GM12878 (cell line): Measurements from ENCODE around the gene SLC25A17. TPM values are rescaled to one million over a fixed set of nuclear protein-coding genes. Genes with fewer than 3 reads are reported as not detected.

ENCODE experiments used
- ATAC-seq: fragments of 200-7000 bp; cut with Tn5 transposase; 3 replicates; pipeline ENCODE4 v1.9.1; 2020; ENCODE audit warnings: mild to moderate bottlenecking, moderate library complexity
- BruUV-seq: library from RNA; stranded (reverse); fragments of 400-500 nt; replicated peaks from 2 replicates; lab custom pipeline; 2021; lab: Mats Ljungman, UMichigan
- CTCF ChIA-PET: fragments of 300-600 bp; sonication (Branson Sonifier 250); formaldehyde crosslinking; extraction: SDS; loops from one replicate; lab custom pipeline; 2021; ENCODE audit warnings: inconsistent platforms; lab: Yijun Ruan, JAX
- POLR2A ChIA-PET: fragments of 350-600 bp; formaldehyde crosslinking; extraction: SDS; loops from one replicate; lab custom pipeline; 2021; ENCODE audit warnings: inconsistent platforms; lab: Charles Lee
- RAD21 ChIA-PET: fragments of 300-600 bp; sonication (Branson Sonifier 250); formaldehyde crosslinking; loops from one replicate; lab custom pipeline; 2023; ENCODE audit warnings: antibody characterized with exemption; ENCODE audit not compliant: unreplicated experiment; lab: Charles Lee
- SMC1A ChIA-PET: fragments of 300-600 bp; sonication (Branson Sonifier 250); formaldehyde crosslinking; loops from one replicate; lab custom pipeline; 2023; ENCODE audit not compliant: unreplicated experiment, uncharacterized antibody; lab: Charles Lee
- DNase-seq: peaks from one replicate; pipeline ENCODE4 v3.0.0-alpha.2; 2011; ENCODE audit warnings: low read depth, low spot score
- FAIRE-seq: peaks from 3 replicates; lab custom pipeline; 2011; peaks lifted over from hg19 to GRCh38; lab: Jason Lieb, UNC
- H2AFZ ChIP-seq: 2 replicates; pipeline ENCODE4 v1.6.0; 2011; ENCODE audit warnings: low read depth, low read length, control low read depth; ENCODE audit not compliant: control insufficient read depth
- H3K27ac ChIP-seq: 2 replicates; pipeline ENCODE4 v1.5.1; 2011; ENCODE audit warnings: control low read depth; ENCODE audit not compliant: control insufficient read depth, insufficient read depth
- H3K27me3 ChIP-seq, 2 experiments: replicated peaks in 1 of 2; 2 replicates each; pipeline versions ENCODE4 v1.6.0 to v1.6.1; 2011; ENCODE audit warnings: low read length in 1 of 2; ENCODE audit not compliant: control insufficient read depth in 2 of 2, insufficient read depth in 2 of 2
- H3K36me3 ChIP-seq, 2 experiments: 2 replicates each; pipeline ENCODE4 v1.5.1; 2011; ENCODE audit warnings: low read length in 1 of 2; ENCODE audit not compliant: control insufficient read depth in 2 of 2, insufficient read depth in 2 of 2
- H3K4me1 ChIP-seq: 2 replicates; pipeline ENCODE4 v1.6.1; 2011; ENCODE audit warnings: mild to moderate bottlenecking, low read length, moderate library complexity, mixed read lengths; ENCODE audit not compliant: control insufficient read depth, insufficient read depth
- H3K4me2 ChIP-seq: 2 replicates; pipeline ENCODE4 v1.6.0; 2011; ENCODE audit warnings: control low read depth; ENCODE audit not compliant: control insufficient read depth, insufficient read depth
- H3K4me3 ChIP-seq: fragments of 200-600 bp; sonication (generic); 2 replicates; pipeline ENCODE4 v1.5.1; 2016
- H3K79me2 ChIP-seq: 2 replicates; pipeline ENCODE4 v1.6.0; 2011; ENCODE audit warnings: low read length; ENCODE audit not compliant: control insufficient read depth, insufficient read depth
- H3K9ac ChIP-seq: 2 replicates; pipeline ENCODE4 v1.8.0; 2011; ENCODE audit warnings: low read length, control low read depth, mixed read lengths; ENCODE audit not compliant: control insufficient read depth, insufficient read depth
- H3K9me3 ChIP-seq: replicated peaks from 3 replicates; pipeline ENCODE4 v1.5.1; 2011; ENCODE audit warnings: mild to moderate bottlenecking, low read length; ENCODE audit not compliant: control insufficient read depth, insufficient read depth
- H4K20me1 ChIP-seq: 2 replicates; pipeline ENCODE4 v1.6.0; 2011; ENCODE audit not compliant: control insufficient read depth, insufficient read depth
- BCL11A ChIP-seq: IDR thresholded peaks from 2 replicates; pipeline ENCODE4 v1.6.1; 2011; ENCODE audit warnings: low read depth, low read length
- CBFB ChIP-seq: IDR thresholded peaks from 2 replicates; pipeline ENCODE4 v1.6.1; 2016; ENCODE audit warnings: antibody characterized with exemption, low read depth
- CHD2 ChIP-seq: IDR thresholded peaks from 2 replicates; pipeline ENCODE4 v1.6.1; 2011; ENCODE audit warnings: low read depth, low read length, improper control_type of control experiment, borderline replicate concordance
- CREM ChIP-seq: IDR thresholded peaks from 2 replicates; pipeline ENCODE4 v1.6.1; 2014; ENCODE audit warnings: antibody characterized with exemption, low read depth
- DPF2 ChIP-seq: fragments of 450-650 bp; IDR thresholded peaks from 2 replicates; pipeline ENCODE4 v1.6.1; 2017; ENCODE audit warnings: mild to moderate bottlenecking
- E2F4 ChIP-seq: IDR thresholded peaks from 2 replicates; pipeline ENCODE4 v1.6.1; 2012; ENCODE audit warnings: low read depth, low read length, improper control_type of control experiment
- ESRRA ChIP-seq: IDR thresholded peaks from 2 replicates; pipeline ENCODE4 v1.6.1; 2012; ENCODE audit warnings: mild to moderate bottlenecking, low read length, improper control_type of control experiment
- IRF5 ChIP-seq: fragments of 450-650 bp; IDR thresholded peaks from 2 replicates; pipeline ENCODE4 v1.6.1; 2017; ENCODE audit warnings: borderline replicate concordance
- JUNB ChIP-seq: IDR thresholded peaks from 2 replicates; pipeline ENCODE4 v1.6.1; 2016; ENCODE audit warnings: antibody characterized with exemption, mild to moderate bottlenecking
- MEF2A ChIP-seq: IDR thresholded peaks from 2 replicates; pipeline ENCODE4 v1.6.1; 2011; ENCODE audit warnings: low read depth, mild to moderate bottlenecking, low read length, moderate library complexity; ENCODE audit not compliant: insufficient read depth
- MTA2 ChIP-seq: fragments of 450-650 bp; IDR thresholded peaks from 2 replicates; pipeline ENCODE4 v1.6.1; 2016; ENCODE audit warnings: low read depth, mild to moderate bottlenecking, moderate library complexity
- NFIC ChIP-seq: IDR thresholded peaks from 2 replicates; pipeline ENCODE4 v1.6.1; 2012; ENCODE audit warnings: low read depth, mild to moderate bottlenecking, inconsistent platforms, low read length, moderate library complexity
- POU2F2 ChIP-seq: IDR thresholded peaks from 3 replicates; pipeline ENCODE4 v1.6.1; 2011; ENCODE audit warnings: low read depth, mild to moderate bottlenecking, low read length, borderline replicate concordance
- REST ChIP-seq: IDR thresholded peaks from 2 replicates; pipeline ENCODE4 v1.6.1; 2012; ENCODE audit warnings: mild to moderate bottlenecking, low read depth, low read length
- SIN3A ChIP-seq: IDR thresholded peaks from 2 replicates; pipeline ENCODE4 v1.6.1; 2012; ENCODE audit warnings: low read depth, low read length, improper control_type of control experiment
- SMARCA5 ChIP-seq: fragments of 450-650 bp; IDR thresholded peaks from 2 replicates; pipeline ENCODE4 v1.6.1; 2017; ENCODE audit warnings: mild to moderate bottlenecking
- SREBF1 ChIP-seq: IDR thresholded peaks from 2 replicates; pipeline ENCODE4 v1.6.1; 2012; ENCODE audit warnings: mild to moderate bottlenecking, low read length
- SUZ12 ChIP-seq: fragments of 200-600 bp; sonication (generic); IDR thresholded peaks from one replicate; pipeline ENCODE4 v1.6.1; 2018; ENCODE audit warnings: antibody characterized with exemption, mild to moderate bottlenecking; ENCODE audit not compliant: unreplicated experiment
- ZNF622 ChIP-seq: fragments of 450-650 bp; IDR thresholded peaks from 2 replicates; pipeline ENCODE4 v1.6.1; 2017; ENCODE audit warnings: mild to moderate bottlenecking, inconsistent platforms
- whole genome bisulfite sequencing: methylation state at CpG from one replicate; pipeline ENCODE4 v1.1.6; 2016; ENCODE audit warnings: low lambda C conversion rate; ENCODE audit not compliant: insufficient replicate concordance, insufficient coverage; ENCODE audit errors: missing lambda C conversion rate; 5-methylcytosine and 5-hydroxymethylcytosine counted together
- in situ Hi-C: fragments of 300-500 bp; cut with MboI; formaldehyde crosslinking; loops from 9 replicates; pipeline ENCODE4 v1.14.3; 2018; ENCODE audit warnings: mixed read lengths
- intact Hi-C: fragments of 100-400 bp; cut with micrococcal nuclease; formaldehyde crosslinking; loops from one replicate; pipeline ENCODE4 v1.14.2; 2022; ENCODE audit not compliant: unreplicated experiment
- polyA plus RNA-seq, 11 experiments: library from polyadenylated mRNA; depleted of rRNA in 4 of 11; unstranded in 6 of 11; stranded (reverse) in 5 of 11; fragments of >200 nt; fragmentation: Nextera tagmentation in 4 of 11; fragmentation: Illumina TruSeq in 1 of 11; extraction: Ambion mirVana in 4 of 11; extraction: Trizol in 1 of 11; gene quantifications; 1 replicate in 1 of 11; 2 replicates in 10 of 11; pipeline versions ENCODE4 v1.2.1 to v1.2.3, GENCODE V29; 2011 to 2016; ENCODE audit warnings: inconsistent platforms in 2 of 11, missing spikeins in 2 of 11, low read depth in 1 of 11
- total RNA-seq, 4 experiments: library from RNA; depleted of rRNA in 3 of 4; stranded (reverse); fragments of >200 nt in 3 of 4; fragmentation: Illumina TruSeq in 1 of 4; extraction: Trizol in 1 of 4; gene quantifications; 2 replicates each; pipeline versions ENCODE4 v1.2.1 to v1.2.3, GENCODE V29; 2013 to 2021

Gene SLC25A17
- total and polyA plus RNA-seq, 10 of the 15 experiments (the other 5 are each of a cell fraction or from before 2014, with no cell fraction given): 37.5 to 113 (median 62.3) TPM

GRCh38 chr22:40856513-40857308 is 37.6 kb upstream of the SLC25A17 start, which contains the start of the genes ST13 and XPNPEP3:
TSS of gene ST13 (minus strand) at chr22:40856639. CDS start at chr22:40856540, 99 bp downstream.
TSS of gene XPNPEP3 (plus strand) at chr22:40857148. CDS start at chr22:40857182, 34 bp downstream.
- Histone ChIP-seq H3K4me1 (peaks cover 4% of the 10 kb centered on the region), H3K9me3 (no peaks in the 10 kb centered on the region), H3K79me2 (peaks cover 76% of the 10 kb centered on the region), H3K27ac (peak within 1 kb of the TSS; percentile 96), H3K4me2 (peak within 1 kb of the TSS; percentile 86), H3K36me3 (no peaks in the 10 kb centered on the region), H3K27me3 (no peaks in the 10 kb centered on the region), H3K9ac (peak within 1 kb of the TSS; percentile 95), H3K4me3 (peak within 1 kb of the TSS; percentile 98), H2AFZ (peak within 1 kb of the TSS; percentile 94), H4K20me1 (no peaks in the 10 kb centered on the region)
- ChIA-PET SMC1A (interaction anchor here (0.8 to 2.3 kb wide), 6 partner anchors 13 to 237 kb away, joined by 3 to 7 read pairs (median 4); no protein-coding TSS in a partner anchor), CTCF (interaction anchor here (0.6 to 2.9 kb wide), 10 partner anchors 10 to 323 kb away, joined by 3 to 15 read pairs (median 4); partner anchors contain the start of genes MRTFA and SLC25A17), POLR2A (interaction anchor here (0.5 to 6.2 kb wide), 13 partner anchors 7 to 914 kb away, joined by 3 to 41 read pairs (median 4); partner anchors contain the start of genes ACO2, DESI1, PHF5A and SLC25A17), RAD21 (interaction anchor here (0.6 to 1.7 kb wide), 7 partner anchors 10 to 1574 kb away, joined by 3 to 7 read pairs (median 4); no protein-coding TSS in a partner anchor)
- WGBS: 1% methylated on average over 61 of the region's 63 CpGs
- DNase-seq: peak; percentile 82
- peak; percentile 98 for FAIRE-seq
- no TSS peak for BruUV-seq
- intact Hi-C loops: no loop called here
- ATAC-seq: peak; percentile 96
- in situ Hi-C loops: no loop called here
- TF ChIP-seq REST: no peak
- no peak for TF ChIP-seq E2F4
- TF ChIP-seq POU2F2: no peak
- TF ChIP-seq CBFB: no peak; the same call in 1 of the 2 replicates
- TF ChIP-seq SREBF1: no peak
- no peak for TF ChIP-seq CHD2
- TF ChIP-seq SUZ12: no peak
- no peak for TF ChIP-seq BCL11A
- peak; percentile 99 for TF ChIP-seq CREM
- TF ChIP-seq MTA2: no peak
- TF ChIP-seq DPF2: peak; percentile 47; the same call in 1 of the 2 replicates
- TF ChIP-seq ZNF622: no peak
- TF ChIP-seq MEF2A: peak; percentile 51; the same call in 1 of the 2 replicates
- TF ChIP-seq IRF5: peak; percentile 96
- TF ChIP-seq ESRRA: no peak; the same call in 1 of the 2 replicates
- peak; percentile 46; the same call in 1 of the 2 replicates for TF ChIP-seq SMARCA5
- TF ChIP-seq NFIC: no peak
- peak; percentile 96 for TF ChIP-seq SIN3A
- TF ChIP-seq JUNB: no peak
